OCI-LY1 (cell line): Measurements from ENCODE around the gene ACSL1.

Experiments used
- H2AFZ ChIP-seq: fragments of 200-600 bp; sonication (generic), shearing (Covaris generic); 2 replicates; pipeline ENCODE4 v1.6.0; 2014; ENCODE audit warnings: antibody characterized with exemption, mild to moderate bottlenecking, low read length
- H3F3A ChIP-seq: fragments of 200-600 bp; sonication (generic), shearing (Covaris generic); 2 replicates; pipeline ENCODE4 v1.6.0; 2014; ENCODE audit warnings: mild to moderate bottlenecking, antibody characterized with exemption, low read length, moderate library complexity; ENCODE audit not compliant: insufficient read depth
- H3K27ac ChIP-seq: fragments of 200-600 bp; sonication (generic); 2 replicates; pipeline ENCODE4 v1.5.1; 2014; ENCODE audit warnings: low read length, mixed run types, mild to moderate bottlenecking, low read depth; ENCODE audit not compliant: poor library complexity, severe bottlenecking
- H3K27me3 ChIP-seq: fragments of 200-600 bp; sonication (generic); 2 replicates; pipeline ENCODE4 v1.6.0; 2014; ENCODE audit warnings: antibody characterized with exemption, mild to moderate bottlenecking, low read length, moderate library complexity; ENCODE audit not compliant: insufficient read depth
- H3K36me3 ChIP-seq: fragments of 200-600 bp; sonication (generic); 2 replicates; pipeline ENCODE4 v1.6.1; 2014; ENCODE audit warnings: mild to moderate bottlenecking, antibody characterized with exemption, low read length, moderate library complexity, mixed read lengths; ENCODE audit not compliant: insufficient read depth
- H3K4me1 ChIP-seq: fragments of 200-600 bp; sonication (generic); 2 replicates; pipeline ENCODE4 v1.5.1; 2014; ENCODE audit warnings: mild to moderate bottlenecking, low read length, moderate library complexity; ENCODE audit not compliant: insufficient read depth, severe bottlenecking
- H3K4me2 ChIP-seq: fragments of 200-600 bp; sonication (generic), shearing (Covaris generic); 2 replicates; pipeline ENCODE4 v1.6.1; 2014; ENCODE audit warnings: low read length
- H3K4me3 ChIP-seq: fragments of 200-600 bp; sonication (generic); 2 replicates; pipeline ENCODE4 v1.5.1; 2014; ENCODE audit warnings: low read length, low read depth, mild to moderate bottlenecking, mixed read lengths; ENCODE audit not compliant: poor library complexity, severe bottlenecking
- H3K79me2 ChIP-seq: fragments of 200-600 bp; shearing (Covaris generic); 2 replicates; pipeline ENCODE4 v1.6.1; 2016; ENCODE audit warnings: mixed run types, low read length, mixed read lengths; ENCODE audit not compliant: insufficient read depth
- H3K9ac ChIP-seq: fragments of 200-600 bp; sonication (generic), shearing (Covaris generic); 2 replicates; pipeline ENCODE4 v1.6.1; 2014; ENCODE audit warnings: mild to moderate bottlenecking, low read length, mixed read lengths
- H3K9me2 ChIP-seq: fragments of 200-600 bp; sonication (generic), shearing (Covaris generic); 2 replicates; pipeline ENCODE4 v1.6.1; 2014; ENCODE audit warnings: low read depth, mild to moderate bottlenecking, low read length, mixed read lengths
- H3K9me3 ChIP-seq: fragments of 200-600 bp; shearing (Covaris generic); 2 replicates; pipeline ENCODE4 v1.6.1; 2014; ENCODE audit warnings: low read length, mixed read lengths
- H4K20me1 ChIP-seq: fragments of 200-600 bp; sonication (generic), shearing (Covaris generic); 2 replicates; pipeline ENCODE4 v1.6.0; 2016; ENCODE audit warnings: mild to moderate bottlenecking, low read length; ENCODE audit not compliant: insufficient read depth
- CTCF ChIP-seq: fragments of 200-600 bp; sonication (generic), shearing (Covaris generic); IDR thresholded peaks from 2 replicates; pipeline ENCODE4 v1.5.1; 2017; ENCODE audit warnings: mild to moderate bottlenecking, antibody characterized with exemption, low read length, moderate library complexity, mixed read lengths
- EZH2 ChIP-seq: fragments of 200-600 bp; sonication (generic), shearing (Covaris generic); IDR thresholded peaks from 2 replicates; pipeline ENCODE4 v1.8.0; 2017; ENCODE audit warnings: borderline replicate concordance, mixed run types, mild to moderate bottlenecking, antibody characterized with exemption, low read length, moderate library complexity, mixed read lengths

Gene ACSL1

GRCh38 chr4:184794470-184794869 lies 31.3 kb downstream of the ACSL1 start:
- no peak for TF ChIP-seq EZH2
- TF ChIP-seq CTCF: no peak
- Histone ChIP-seq H3K4me3 (no peak overlapping the region), H3K4me2 (no peak overlapping the region), H4K20me1 (no peaks in the 10 kb centered on the region), H2AFZ (no peak overlapping the region), H3F3A (no peaks in the 10 kb centered on the region), H3K9ac (no peak overlapping the region), H3K9me3 (no peaks in the 10 kb centered on the region), H3K4me1 (no peaks in the 10 kb centered on the region), H3K27ac (no peak overlapping the region), H3K79me2 (no peaks in the 10 kb centered on the region), H3K9me2 (no peaks in the 10 kb centered on the region), H3K27me3 (no peaks in the 10 kb centered on the region), H3K36me3 (no peaks in the 10 kb centered on the region)

DNA sequence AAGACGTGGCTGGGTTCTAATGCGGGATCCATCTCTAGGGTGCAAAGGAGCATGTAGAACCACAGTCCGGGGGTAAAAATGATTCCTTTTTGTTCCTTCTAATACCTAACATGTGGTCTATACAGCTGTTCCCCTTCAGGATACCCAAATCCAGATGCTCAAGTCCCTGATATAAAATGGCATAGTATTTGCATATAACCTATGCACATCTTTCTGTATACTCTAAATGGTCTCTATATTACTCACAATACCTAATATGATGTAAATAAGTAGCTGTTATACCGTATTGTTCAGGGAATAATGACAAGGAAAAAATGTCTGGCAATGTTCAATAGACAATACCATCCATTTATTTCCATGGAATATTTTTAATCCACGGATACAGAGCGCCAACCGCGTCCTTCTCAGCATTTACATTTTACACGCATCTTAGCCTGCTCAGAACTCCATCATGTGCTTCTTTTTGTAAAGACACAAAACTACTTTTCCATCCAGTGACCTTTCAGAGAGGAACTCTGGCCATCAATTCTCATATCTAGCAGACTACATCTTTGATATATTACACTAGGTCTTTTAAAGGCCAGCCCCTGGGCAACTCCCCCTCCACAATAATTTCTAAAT lies 31.9 kb downstream of the ACSL1 start:
- H3K79me2 ChIP-seq: no peaks in the 10 kb centered on the region
- H3K36me3 ChIP-seq: no peaks in the 10 kb centered on the region
- TF ChIP-seq CTCF (no peak), EZH2 (no peak)
- no peaks in the 10 kb centered on the region for H3K9me3 ChIP-seq
- H3K4me2 ChIP-seq: no peak overlapping the region
- no peaks in the 10 kb centered on the region for H3F3A ChIP-seq
- H2AFZ ChIP-seq: no peak overlapping the region
- H3K27me3 ChIP-seq: no peaks in the 10 kb centered on the region
- no peaks in the 10 kb centered on the region for H3K4me1 ChIP-seq
- no peak overlapping the region for H3K9ac ChIP-seq
- H4K20me1 ChIP-seq: no peaks in the 10 kb centered on the region
- H3K9me2 ChIP-seq: no peaks in the 10 kb centered on the region
- H3K4me3 ChIP-seq: no peak overlapping the region
- H3K27ac ChIP-seq: no peak overlapping the region

DNA sequence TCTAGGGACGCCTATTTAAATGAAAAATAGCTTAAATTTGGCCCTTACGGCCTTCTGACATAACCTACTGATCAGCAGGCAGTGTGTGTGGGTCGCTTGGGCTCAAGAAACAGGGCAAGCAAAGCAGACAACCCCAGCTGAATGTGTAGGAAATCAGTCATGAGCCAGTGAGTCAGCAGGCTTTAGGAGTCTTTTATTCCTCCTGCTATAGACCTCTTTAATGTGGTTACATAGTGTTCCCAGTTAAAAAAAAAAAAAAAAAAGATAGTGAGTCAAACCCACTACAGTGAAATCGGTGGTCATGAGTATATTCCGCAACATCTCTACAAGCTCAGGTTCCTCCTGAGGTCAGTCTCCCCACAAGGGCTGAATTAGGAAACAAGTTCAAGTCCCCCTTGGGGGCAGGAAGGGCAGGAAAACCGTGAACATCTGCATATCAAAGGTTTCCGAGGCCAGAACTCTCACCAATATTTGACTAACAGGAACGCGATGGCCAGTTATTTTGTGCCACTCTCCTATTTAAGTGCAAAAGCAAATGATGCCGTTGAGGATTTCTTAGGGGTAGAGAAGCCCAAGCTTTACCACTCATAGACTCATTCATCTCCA lies 32.7 kb downstream of the ACSL1 start:
- Histone ChIP-seq H3K36me3 (no peaks in the 10 kb centered on the region), H2AFZ (no peak overlapping the region), H3K4me1 (no peaks in the 10 kb centered on the region), H3K4me3 (no peak overlapping the region), H3K27ac (no peak overlapping the region), H3K79me2 (no peaks in the 10 kb centered on the region), H3K9me2 (no peaks in the 10 kb centered on the region), H3K27me3 (no peaks in the 10 kb centered on the region), H3K4me2 (no peak overlapping the region), H4K20me1 (no peaks in the 10 kb centered on the region), H3K9me3 (no peaks in the 10 kb centered on the region), H3K9ac (no peak overlapping the region), H3F3A (no peaks in the 10 kb centered on the region)
- TF ChIP-seq EZH2: no peak
- TF ChIP-seq CTCF: no peak
